ENCODE data around the gene LPAR3.
"Not testable (repeated sequence)": the region's sequence is repeated elsewhere in the genome, so short reads cannot be mapped to it uniquely, and the experiment has no call there.

The LPAR3 gene

DNA sequence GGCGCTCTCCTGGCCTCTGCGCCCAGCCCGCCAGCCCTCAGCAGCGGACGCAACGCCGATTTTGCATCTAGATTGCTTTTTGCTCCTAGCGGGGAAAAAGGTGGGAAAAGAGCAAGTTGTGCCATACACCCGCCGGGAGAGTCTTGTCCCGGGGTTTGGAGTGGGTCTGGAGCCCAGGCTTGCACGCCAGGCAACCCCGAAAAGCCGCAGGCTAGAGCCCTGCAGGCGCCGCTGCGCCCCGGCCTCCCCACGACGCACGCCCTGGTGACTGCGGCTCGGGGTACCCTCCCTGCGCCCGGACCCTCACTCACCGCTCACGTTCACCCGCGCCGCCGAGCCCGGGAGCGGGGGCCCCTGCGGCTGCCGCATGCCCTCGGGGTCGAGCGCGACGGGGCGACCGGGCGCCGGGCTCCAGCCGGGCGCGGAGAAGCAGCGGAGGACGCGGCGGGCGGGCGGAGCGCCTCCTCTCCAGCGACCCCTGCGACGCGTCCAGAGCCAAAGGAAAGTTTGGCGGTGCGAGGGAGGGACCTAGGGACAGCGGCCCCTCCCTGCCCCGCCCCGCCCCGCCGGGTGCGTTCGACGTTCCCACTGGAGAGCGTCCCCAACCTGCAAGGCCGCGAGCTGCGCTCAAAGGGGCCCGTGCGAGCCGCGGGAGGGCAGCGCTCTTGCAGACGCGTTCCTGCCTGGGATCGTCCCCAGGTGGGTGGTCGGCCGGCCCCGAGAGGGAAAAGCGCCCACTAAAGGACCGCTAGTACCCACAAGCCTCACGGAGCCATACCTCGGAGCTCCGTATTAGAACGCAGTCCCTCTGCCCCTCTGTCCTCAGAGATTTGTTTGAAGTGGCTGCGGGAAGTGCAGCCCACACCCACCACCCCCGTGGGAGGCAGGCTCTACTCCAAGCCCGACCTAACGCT lies at the start of gene LPAR3:
Gene LPAR3 (minus strand): TSS at position 502 of the 914 bp plus-strand sequence. CDS start 27,086 bp downstream, outside the sequence.
- DNase-seq: peak; percentile 73

GRCh38 chr1:84941843-84942242 lies 48.8 kb upstream of the LPAR3 start:
- no peak for DNase-seq

DNA sequence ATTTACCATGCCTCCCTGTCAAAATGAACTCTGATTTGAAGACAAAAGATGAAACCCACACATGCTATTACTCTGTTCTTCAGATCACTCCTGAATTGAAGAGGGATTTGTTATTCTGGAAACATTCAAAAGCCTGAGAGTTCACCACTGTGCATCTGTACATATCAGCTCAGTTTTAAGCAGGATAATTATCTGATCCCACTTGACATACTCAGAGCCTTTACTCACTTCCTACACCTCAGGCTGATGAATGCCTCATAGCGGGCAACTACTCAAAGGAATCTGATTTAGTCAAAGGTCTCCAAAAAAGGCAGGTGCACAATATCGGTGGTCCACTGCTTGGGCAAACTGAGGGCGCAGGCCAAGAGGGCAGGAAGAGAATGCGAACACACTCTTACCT lies 47.5 kb upstream of the LPAR3 start:
- DNase-seq: no peak

DNA sequence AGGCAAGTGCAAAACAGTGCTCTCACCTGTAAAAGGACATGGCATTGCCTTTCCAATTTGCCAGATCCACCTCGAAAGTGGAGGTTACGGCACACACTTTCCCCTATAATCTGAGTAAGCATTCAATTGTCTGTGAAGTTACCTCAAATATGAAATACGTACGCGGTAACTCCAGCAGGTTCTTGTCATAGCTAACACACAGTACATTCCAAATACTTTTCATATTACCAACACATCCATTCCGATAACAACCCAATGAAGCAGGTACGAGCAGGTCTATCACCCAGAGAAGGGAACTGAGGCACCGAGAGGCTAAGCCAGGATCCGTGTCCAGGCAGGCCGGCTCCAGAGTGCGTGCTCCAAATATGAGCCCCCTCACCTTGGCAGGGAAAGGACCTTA lies 46.8 kb upstream of the LPAR3 start:
- DNase-seq: no peak

DNA sequence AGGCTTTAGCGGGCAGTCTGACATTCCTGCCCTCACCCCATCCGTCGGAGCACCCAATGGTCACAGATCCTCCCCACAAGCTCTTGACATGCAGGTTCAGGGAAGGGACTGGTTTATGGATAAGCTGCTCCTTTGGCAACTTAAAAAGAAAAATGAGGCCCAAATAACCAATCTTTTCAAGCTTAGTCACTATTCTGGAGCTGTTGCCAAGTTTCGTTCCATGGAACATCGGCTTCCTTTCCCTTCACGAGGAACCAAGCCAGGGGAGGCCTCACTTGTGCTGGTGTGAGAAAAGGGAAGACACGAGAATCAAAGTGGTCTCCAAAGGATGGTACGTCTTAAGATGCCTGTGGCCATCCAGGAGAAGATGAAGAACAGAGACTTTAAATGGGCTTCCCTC lies 46.1 kb upstream of the LPAR3 start:
- DNase-seq: no peak

- DNase-seq: peak; percentile 91
Observed at GRCh38 chr1:84936116-84936810, 43.3 kb upstream of the LPAR3 start.

DNA sequence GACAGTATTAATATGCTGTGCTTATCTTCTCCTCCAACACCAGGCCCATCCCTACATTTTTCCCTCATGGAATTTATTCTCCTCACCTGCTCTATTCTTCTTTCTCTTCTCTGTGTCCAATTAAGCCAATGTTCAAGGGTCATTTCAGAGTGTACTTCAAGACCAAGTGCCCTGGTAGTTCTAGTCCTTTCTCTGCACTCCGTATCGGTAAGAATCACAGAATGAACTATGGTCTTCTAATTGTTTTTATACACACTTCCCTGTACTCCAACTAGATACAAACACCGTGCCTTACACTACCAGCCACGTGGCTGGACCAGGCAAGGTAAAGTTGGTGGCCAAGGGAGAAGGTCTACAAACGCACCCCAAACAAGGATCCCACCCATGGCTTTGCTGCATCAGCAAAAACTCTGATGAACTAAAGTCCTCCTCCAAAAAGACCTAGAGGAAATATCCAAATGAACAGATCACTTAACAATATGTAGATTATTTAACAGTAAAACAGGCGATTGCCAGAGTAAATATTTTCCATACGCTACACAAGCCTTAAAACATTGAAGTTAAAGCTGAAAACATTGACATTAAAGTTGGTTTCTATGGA lies 40.1 kb upstream of the LPAR3 start:
- DNase-seq: no peak

GRCh38 chr1:84930831-84931230 lies 37.8 kb upstream of the LPAR3 start:
- no peak for DNase-seq

DNA sequence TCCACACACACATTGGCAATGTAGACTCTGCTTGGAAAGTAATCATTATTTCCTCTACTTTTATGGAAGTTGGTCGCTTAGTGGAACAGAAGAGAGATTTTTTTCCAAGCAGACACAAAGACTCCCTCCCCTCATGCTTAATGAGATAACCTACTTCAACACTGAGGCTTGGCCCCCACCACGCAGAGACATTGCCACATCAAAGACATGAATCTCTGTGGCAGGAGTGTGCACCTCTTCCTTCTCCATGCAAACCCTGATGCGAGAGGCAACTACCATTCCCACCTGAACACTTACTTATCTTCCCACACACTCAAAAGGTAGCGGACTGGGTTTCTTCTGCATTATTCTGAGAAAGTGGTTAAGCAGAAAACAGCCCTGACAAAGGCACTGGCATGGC lies 37.3 kb upstream of the LPAR3 start:
- DNase-seq: no peak

DNA sequence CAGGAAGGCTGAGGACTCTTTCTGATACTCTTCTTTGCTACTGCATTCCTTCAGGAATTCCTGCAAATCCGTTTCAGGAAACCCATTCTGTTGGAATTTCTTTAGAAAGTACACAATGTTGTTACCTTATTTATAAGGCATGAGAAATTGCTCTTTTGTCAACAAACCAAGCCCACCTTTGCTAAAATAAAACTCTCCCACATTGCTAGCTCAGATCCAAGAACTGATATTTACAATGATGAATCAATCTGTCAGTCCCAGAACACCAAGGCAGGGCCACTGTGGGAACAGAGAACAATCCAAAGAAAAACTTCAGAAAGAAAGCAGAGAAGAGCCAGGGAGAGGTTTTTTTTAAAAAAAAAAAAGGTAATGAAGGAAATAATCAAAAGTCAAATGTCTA lies 36.6 kb upstream of the LPAR3 start:
- no peak for DNase-seq

- DNase-seq: no peak
Observed at GRCh38 chr1:84928979-84929378, 36.0 kb upstream of the LPAR3 start.

GRCh38 chr1:84923317-84923716 lies 30.3 kb upstream of the LPAR3 start:
- no peak for DNase-seq

DNA sequence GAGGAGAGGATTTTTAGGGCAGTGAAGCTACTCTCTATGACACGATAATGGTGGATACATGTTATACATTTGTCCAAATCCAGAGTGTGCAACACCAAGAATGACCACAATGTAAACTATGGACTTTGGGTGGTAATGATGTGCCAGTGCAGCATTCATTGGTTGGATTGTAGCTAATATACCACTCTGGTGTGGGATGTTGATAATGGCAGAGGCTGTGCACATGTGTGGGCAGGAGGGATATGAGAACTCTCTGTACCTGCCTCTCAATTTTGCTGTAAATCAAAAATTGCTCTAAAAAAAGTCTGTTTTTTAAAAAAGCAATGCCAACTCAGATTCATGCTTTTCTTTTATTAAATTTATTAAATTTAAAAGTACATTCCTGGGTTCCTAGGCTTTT lies 27.2 kb upstream of the LPAR3 start:
- no peak for DNase-seq

- no peak for DNase-seq
Observed at GRCh38 chr1:84919461-84919970, 26.5 kb upstream of the LPAR3 start.

DNA sequence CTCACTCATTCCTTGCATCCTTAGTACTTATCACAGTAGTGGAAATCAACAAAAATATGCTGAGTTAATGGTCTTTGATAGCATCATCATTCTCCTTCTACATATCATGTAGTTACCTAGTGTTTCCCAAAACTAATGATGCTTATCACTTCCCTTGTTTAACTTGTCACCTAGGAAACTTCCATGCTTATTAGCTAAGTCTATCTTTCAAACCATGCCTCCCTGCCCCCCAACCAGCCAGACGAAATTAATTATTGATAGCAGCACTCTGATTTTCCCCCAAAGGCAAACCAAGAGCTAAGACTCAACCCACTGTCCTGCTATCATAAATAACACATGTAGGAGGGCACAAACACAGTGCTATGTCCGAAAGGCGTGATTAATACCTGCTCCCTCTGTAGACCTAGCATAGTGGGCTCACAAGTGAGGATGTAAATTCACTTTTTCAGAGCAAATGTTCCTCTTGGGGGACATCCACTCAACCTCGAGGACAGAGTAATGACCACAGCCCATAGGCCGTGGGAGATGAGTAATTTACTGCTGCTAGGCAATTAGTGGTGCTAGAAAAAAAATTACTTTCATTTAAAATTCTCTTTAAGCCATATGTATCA lies 25.8 kb upstream of the LPAR3 start:
- peak; percentile 38 for DNase-seq

- DNase-seq: no peak
Observed at GRCh38 chr1:84916897-84917296, 23.9 kb upstream of the LPAR3 start.

GRCh38 chr1:84913555-84913892 lies 20.5 kb upstream of the LPAR3 start:
- DNase-seq: peak; percentile 62

DNA sequence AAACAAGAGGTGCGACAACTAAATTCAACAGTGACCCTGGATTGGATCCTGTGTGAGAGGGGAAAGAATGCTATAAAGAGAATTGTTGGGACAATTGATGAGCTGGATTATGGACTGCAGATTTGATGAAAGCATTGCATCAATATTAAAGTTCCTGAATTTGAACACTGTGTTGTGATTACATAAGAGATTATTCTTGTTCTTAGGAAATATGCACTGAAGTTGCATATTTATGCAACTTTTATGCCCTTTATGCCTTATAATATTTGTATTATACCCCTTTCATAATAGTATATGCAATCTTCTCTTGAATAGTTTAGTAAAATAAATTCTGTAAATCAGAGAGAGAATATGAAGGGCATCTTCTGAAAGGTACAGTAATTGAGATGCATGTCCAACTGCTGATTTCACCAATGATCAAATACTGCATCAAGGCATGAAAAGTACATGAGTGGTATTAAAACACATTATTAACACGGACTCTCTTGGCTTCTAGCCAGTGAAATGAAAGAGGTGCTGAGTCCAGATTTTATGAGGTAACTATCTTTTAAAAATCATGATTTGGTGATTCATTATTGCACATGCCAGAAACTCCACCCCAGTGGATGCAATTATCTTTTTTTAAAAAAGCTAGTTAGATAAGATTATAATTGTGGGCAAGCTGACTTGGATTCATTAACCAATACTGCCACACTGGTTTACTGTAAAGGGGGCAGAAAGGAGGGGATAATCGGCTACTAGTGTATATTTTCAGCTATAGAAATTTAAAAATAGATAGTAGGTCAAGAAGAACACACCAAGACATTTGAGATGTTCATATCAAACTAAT lies 19.9 kb upstream of the LPAR3 start:
- peak; percentile 15 for DNase-seq

DNA sequence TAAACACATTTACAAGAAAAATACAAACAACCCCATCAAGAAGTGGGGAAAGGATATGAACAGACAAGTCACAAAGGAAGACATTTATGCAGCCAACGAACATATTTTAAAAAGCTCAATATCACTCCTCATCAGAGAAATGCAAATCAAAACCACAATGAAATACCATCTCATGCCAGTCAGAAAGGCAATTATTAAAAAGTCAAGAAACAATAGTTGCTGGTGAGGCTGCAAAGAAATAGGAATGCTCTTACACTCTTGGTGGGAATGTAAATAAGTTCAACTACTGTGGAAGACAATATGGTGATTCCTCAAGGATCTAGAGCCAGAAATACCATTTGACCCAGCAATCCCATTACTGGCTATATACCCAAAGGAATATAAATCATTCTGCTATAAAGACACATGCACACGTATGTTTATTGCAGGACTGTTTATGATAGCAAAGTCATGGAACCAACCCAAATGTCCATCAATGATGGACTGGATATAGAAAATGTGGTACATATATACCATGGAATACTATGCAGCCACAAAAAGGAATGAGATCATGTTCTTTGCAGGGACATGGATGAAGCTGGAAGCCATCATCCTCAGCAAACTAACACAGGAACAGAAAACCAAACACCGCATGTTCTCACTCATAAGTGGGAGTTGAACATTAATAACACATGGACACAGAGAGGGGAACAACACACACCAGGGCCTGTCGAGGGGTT lies 15.9 kb upstream of the LPAR3 start:
- not testable (repeated sequence) for DNase-seq

- DNase-seq: no peak
Observed at GRCh38 chr1:84907095-84907827, 14.3 kb upstream of the LPAR3 start.

- not testable (repeated sequence) for DNase-seq
Observed at GRCh38 chr1:84902727-84903126, 9.7 kb upstream of the LPAR3 start.
